ENCODE results near the gene TAF10.

GRCh38 chr11:6613496-6613895 is 1.5 kb upstream of the TAF10 start:
- TF ChIP-seq CTCF (IDR thresholded peaks at IDR 0.05; ENCODE audit: low read length) (no peak), EZH2 (optimal IDR thresholded peaks at IDR 0.05; ENCODE audit: low read depth, low read length) (no peak)
